ENCODE measurements around the gene NEK7. TPM values are rescaled to one million over a fixed set of nuclear protein-coding genes. Genes with fewer than 3 reads are reported as not detected.

Gene NEK7
- total and polyA plus RNA-seq, 2 of the 8 experiments (the other 6 are each of a cell fraction or from before 2014, with no cell fraction given): 5.1 to 10.0 TPM

- no peak overlapping the region for H2BK120ac ChIP-seq (replicated peaks; ENCODE audit: low read depth, low read length)
- no peak overlapping the region for H2BK15ac ChIP-seq (ENCODE audit: low read length)
- H3K9me3 ChIP-seq (ENCODE audit: insufficient read depth in 2 of 2, low read depth in 1 of 2, low read length in 1 of 2): no peaks in the 10 kb centered on the region
- no peak overlapping the region for H3K9ac ChIP-seq (replicated peaks in 1 of 4; ENCODE audit: extremely low read depth in 1 of 4, low read depth in 3 of 4, low read length in 3 of 4)
- H3K23ac ChIP-seq (ENCODE audit: insufficient read length): no peak overlapping the region
- no peak overlapping the region for H3K4me3 ChIP-seq (ENCODE audit: extremely low read depth in 1 of 4, insufficient read depth in 2 of 4, low read depth in 3 of 4, low read length in 4 of 4)
- FAIRE-seq (no peak), DNase-seq (ENCODE audit: low read depth in 1 of 2, low spot score in 2 of 2) (no peak)
- H3K27ac ChIP-seq (ENCODE audit: low read depth, low read length): no peak overlapping the region
- H3K27me3 ChIP-seq (replicated peaks in 1 of 4; ENCODE audit: control insufficient read depth in 3 of 4, extremely low read depth in 1 of 4, insufficient read depth in 3 of 4, low read length in 3 of 4): no peaks in the 10 kb centered on the region
- no peak overlapping the region for H3K4ac ChIP-seq (replicated peaks; ENCODE audit: insufficient read length, low read depth, low read length)
- H3K4me1 ChIP-seq (replicated peaks in 1 of 4; ENCODE audit: control insufficient read depth in 3 of 4, insufficient read depth in 4 of 4, low read length in 3 of 4): peaks cover 0 to 3% (median under 1%) of the 10 kb centered on the region in 4 experiments; a peak in 6 of 7 replicates
- no peak overlapping the region for H2BK12ac ChIP-seq (ENCODE audit: low read depth, low read length)
- no peak overlapping the region for H2BK20ac ChIP-seq (ENCODE audit: low read length)
- WGBS, 2 experiments (ENCODE audit: extremely low coverage in 1 of 2, insufficient coverage in 1 of 2, insufficient read length in 1 of 2, insufficient replicate concordance in 2 of 2, low coverage in 1 of 2, low lambda C conversion rate in 2 of 2, missing lambda C conversion rate in 1 of 2): 88% methylated on average over 8 of the region's 8 CpGs; no CpG with 5 or more reads in 1 of the 2 experiments
- POLR2A ChIA-PET (ENCODE audit: partially characterized antibody): no interaction called here
- H3K4me2 ChIP-seq (ENCODE audit: insufficient read depth in 1 of 2, low read depth in 2 of 2, low read length in 2 of 2): no peak overlapping the region
- no peaks in the 10 kb centered on the region for H3K79me1 ChIP-seq (ENCODE audit: low read depth, low read length)
- no peaks in the 10 kb centered on the region for H4K20me1 ChIP-seq (replicated peaks in 1 of 2; ENCODE audit: control insufficient read depth in 1 of 2, insufficient read depth in 2 of 2, low read length in 2 of 2)
- H2BK5ac ChIP-seq (ENCODE audit: low read depth, low read length): no peak overlapping the region
- H3K56ac ChIP-seq (replicated peaks; ENCODE audit: insufficient read length, low read depth, low read length): no peak overlapping the region
- no peaks in the 10 kb centered on the region for H3K79me2 ChIP-seq (ENCODE audit: control insufficient read depth in 1 of 2, insufficient read depth in 2 of 2, low read length in 2 of 2)
- TF ChIP-seq JUN (IDR thresholded peaks at IDR 0.05; ENCODE audit: low read depth, low read length) (no peak), BACH1 (IDR thresholded peaks at IDR 0.05; ENCODE audit: low read length) (no peak), FOSL1 (IDR thresholded peaks at IDR 0.05; ENCODE audit: insufficient read depth, low read depth, low read length) (no peak), EP300 (IDR thresholded peaks at IDR 0.05; ENCODE audit: borderline replicate concordance in 1 of 2, low read depth in 2 of 2, low read length in 2 of 2) (no peak), POLR2A (IDR thresholded peaks at IDR 0.05; ENCODE audit: control extremely low read depth in 1 of 2, low read depth in 2 of 2, low read length in 2 of 2) (no peak), GTF2F1 (IDR thresholded peaks at IDR 0.05; ENCODE audit: borderline replicate concordance, low read depth, low read length) (no peak), CTBP2 (IDR thresholded peaks at IDR 0.05; ENCODE audit: borderline replicate concordance, insufficient read depth, insufficient read length, low read length) (no peak), SAP30 (IDR thresholded peaks at IDR 0.05; ENCODE audit: insufficient read depth, insufficient replicate concordance, low read length) (no peak), SIRT6 (IDR thresholded peaks at IDR 0.05; ENCODE audit: low read length) (no peak)
- no peaks in the 10 kb centered on the region for H3K23me2 ChIP-seq (ENCODE audit: low read depth, low read length)
- no peak overlapping the region for H4K91ac ChIP-seq (replicated peaks; ENCODE audit: insufficient read length, low read length)
- CTCF ChIA-PET (ENCODE audit: partially characterized antibody): interaction anchor here (0.6 to 0.9 kb wide), 2 partner anchors 33 to 70 kb away, joined by 4 to 5 read pairs; no protein-coding TSS in a partner anchor
- H2AK5ac ChIP-seq (ENCODE audit: low read depth, low read length): no peak overlapping the region
- no peaks in the 10 kb centered on the region for H3K36me3 ChIP-seq (ENCODE audit: control insufficient read depth in 2 of 4, insufficient read depth in 4 of 4, low read length in 3 of 4)
- H3K18ac ChIP-seq (ENCODE audit: extremely low read depth, low read length): no peak overlapping the region
- no peak overlapping the region for H2AFZ ChIP-seq (ENCODE audit: low read length)
- H3K14ac ChIP-seq (ENCODE audit: insufficient read length): no peak overlapping the region
- peak overlapping the region; percentile 51; the same call in 1 of the 2 replicates for H4K8ac ChIP-seq (ENCODE audit: extremely low read depth, insufficient read depth, low read length)
- no peak overlapping the region for H4K5ac ChIP-seq (ENCODE audit: insufficient read length, low read depth, low read length)
Measured at GRCh38 chr1:198295225-198295624, 138.4 kb downstream of the NEK7 start.

Measured in H1 (cell line).